SK-N-SH treated with all-trans-retinoic acid at 6 μM for 48 hours (cell line): ENCODE results near the gene DDX11.

Experiments
- ARNTL ChIP-seq: fragments of 450-650 bp; formaldehyde crosslinking; IDR thresholded peaks from 2 replicates; pipeline ENCODE4 v1.5.0; 2020; ENCODE audit warnings: low read depth, mild to moderate bottlenecking, moderate library complexity, borderline replicate concordance
- CSDC2 ChIP-seq: fragments of 250-450 bp; sonication (Bioruptor Pico); IDR thresholded peaks from 2 replicates; pipeline ENCODE4 v1.5.0; 2020; ENCODE audit warnings: mild to moderate bottlenecking, moderate library complexity
- GLIS3 ChIP-seq: fragments of 250-450 bp; sonication (Bioruptor Pico); IDR thresholded peaks from 2 replicates; pipeline ENCODE4 v1.5.0; 2020; ENCODE audit warnings: mild to moderate bottlenecking, moderate library complexity
- SNAI2 ChIP-seq: fragments of 250-450 bp; sonication (Bioruptor Pico); IDR thresholded peaks from 2 replicates; pipeline ENCODE4 v1.5.0; 2020; ENCODE audit warnings: mild to moderate bottlenecking, moderate library complexity
- TF ChIP-seq, protein P1 (sequence below): fragments of 250-450 bp; sonication (Bioruptor Pico); IDR thresholded peaks from 2 replicates; pipeline ENCODE4 v1.5.0; 2020; ENCODE audit warnings: mild to moderate bottlenecking, moderate library complexity

DNA sequence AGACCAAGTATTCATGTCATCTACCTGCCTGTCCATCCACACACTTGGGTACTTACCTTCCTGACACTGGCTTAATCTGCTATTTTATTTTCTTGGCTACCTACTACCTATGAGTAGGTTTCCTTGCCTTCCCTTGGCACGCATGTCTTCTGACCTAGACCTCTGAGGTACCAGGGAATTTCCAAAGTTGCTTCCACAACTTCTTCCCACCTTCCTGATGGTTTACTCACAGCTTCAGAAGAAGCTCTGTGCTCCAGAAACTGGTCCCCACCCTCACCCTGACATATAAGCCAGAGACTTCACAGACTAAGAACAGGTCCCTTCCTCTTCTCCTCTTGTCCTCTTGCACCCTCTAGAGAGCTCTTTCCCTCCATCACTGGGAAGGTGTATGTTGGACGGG lies 35.7 kb upstream of the DDX11 start:
- TF ChIP-seq, protein P1, sequence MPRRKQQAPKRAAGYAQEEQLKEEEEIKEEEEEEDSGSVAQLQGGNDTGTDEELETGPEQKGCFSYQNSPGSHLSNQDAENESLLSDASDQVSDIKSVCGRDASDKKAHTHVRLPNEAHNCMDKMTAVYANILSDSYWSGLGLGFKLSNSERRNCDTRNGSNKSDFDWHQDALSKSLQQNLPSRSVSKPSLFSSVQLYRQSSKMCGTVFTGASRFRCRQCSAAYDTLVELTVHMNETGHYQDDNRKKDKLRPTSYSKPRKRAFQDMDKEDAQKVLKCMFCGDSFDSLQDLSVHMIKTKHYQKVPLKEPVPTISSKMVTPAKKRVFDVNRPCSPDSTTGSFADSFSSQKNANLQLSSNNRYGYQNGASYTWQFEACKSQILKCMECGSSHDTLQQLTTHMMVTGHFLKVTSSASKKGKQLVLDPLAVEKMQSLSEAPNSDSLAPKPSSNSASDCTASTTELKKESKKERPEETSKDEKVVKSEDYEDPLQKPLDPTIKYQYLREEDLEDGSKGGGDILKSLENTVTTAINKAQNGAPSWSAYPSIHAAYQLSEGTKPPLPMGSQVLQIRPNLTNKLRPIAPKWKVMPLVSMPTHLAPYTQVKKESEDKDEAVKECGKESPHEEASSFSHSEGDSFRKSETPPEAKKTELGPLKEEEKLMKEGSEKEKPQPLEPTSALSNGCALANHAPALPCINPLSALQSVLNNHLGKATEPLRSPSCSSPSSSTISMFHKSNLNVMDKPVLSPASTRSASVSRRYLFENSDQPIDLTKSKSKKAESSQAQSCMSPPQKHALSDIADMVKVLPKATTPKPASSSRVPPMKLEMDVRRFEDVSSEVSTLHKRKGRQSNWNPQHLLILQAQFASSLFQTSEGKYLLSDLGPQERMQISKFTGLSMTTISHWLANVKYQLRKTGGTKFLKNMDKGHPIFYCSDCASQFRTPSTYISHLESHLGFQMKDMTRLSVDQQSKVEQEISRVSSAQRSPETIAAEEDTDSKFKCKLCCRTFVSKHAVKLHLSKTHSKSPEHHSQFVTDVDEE (CRISPR knock-in tag): no peak
- TF ChIP-seq CSDC2 (CRISPR knock-in tag) (no peak), GLIS3 (no peak), ARNTL (CRISPR knock-in tag) (no peak), SNAI2 (CRISPR knock-in tag) (no peak)
